ENCODE results near the gene XRCC6. TPM values are rescaled to one million over a fixed set of nuclear protein-coding genes. Genes with fewer than 3 reads are reported as not detected.

The XRCC6 gene
- total and polyA plus RNA-seq, 2 experiments from 2014 or later: 250 to 423 TPM

- no peak for DNase-seq (ENCODE audit: low read depth in 1 of 2, low spot score in 1 of 2)
- no peaks in the 10 kb centered on the region for H3K27me3 ChIP-seq
Measured at GRCh38 chr22:41595703-41596102, 25.4 kb upstream of the XRCC6 start.

GRCh38 chr22:41596776-41597634, 24.1 kb upstream of the XRCC6 start:
- TF ChIP-seq CTCF (IDR thresholded peaks at IDR 0.05; ENCODE audit: low read depth, low read length): peak; percentile 84
- no peak overlapping the region for H3K4me3 ChIP-seq
- H3K27ac ChIP-seq: peak overlapping the region; percentile 84

More at GRCh38 chr22:41595703-41596102, 25.4 kb upstream of the XRCC6 start:
- no peak for TF ChIP-seq CTCF (IDR thresholded peaks at IDR 0.05; ENCODE audit: low read depth, low read length)
- Histone ChIP-seq H3K36me3 (no peaks in the 10 kb centered on the region), H3K4me3 (no peak overlapping the region), H3K9me3 (ENCODE audit: low read depth) (no peaks in the 10 kb centered on the region), H3K4me1 (ENCODE audit: low read depth) (peaks cover 7% of the 10 kb centered on the region), H3K27ac (no peak overlapping the region)

GRCh38 chr22:41597635-41597953, 23.5 kb upstream of the XRCC6 start:
- no peak overlapping the region for H3K4me3 ChIP-seq
- no peaks in the 10 kb centered on the region for H3K36me3 ChIP-seq
- DNase-seq (ENCODE audit: low read depth in 1 of 2, low spot score in 1 of 2): no peak
- H3K27me3 ChIP-seq: no peaks in the 10 kb centered on the region
- no peak for TF ChIP-seq CTCF (IDR thresholded peaks at IDR 0.05; ENCODE audit: low read depth, low read length)
- H3K9me3 ChIP-seq (ENCODE audit: low read depth): no peaks in the 10 kb centered on the region
- H3K27ac ChIP-seq: peak overlapping the region; percentile 84
- peaks cover 7% of the 10 kb centered on the region for H3K4me1 ChIP-seq (ENCODE audit: low read depth)

More at GRCh38 chr22:41596776-41597634, 24.1 kb upstream of the XRCC6 start:
- Histone ChIP-seq H3K36me3 (no peaks in the 10 kb centered on the region), H3K9me3 (ENCODE audit: low read depth) (no peaks in the 10 kb centered on the region), H3K27me3 (no peaks in the 10 kb centered on the region), H3K4me1 (ENCODE audit: low read depth) (peaks cover 7% of the 10 kb centered on the region)
- DNase-seq (ENCODE audit: low read depth in 1 of 2, low spot score in 1 of 2): peak; percentile 68 to 81

- H3K36me3 ChIP-seq: no peaks in the 10 kb centered on the region
- no peak for TF ChIP-seq CTCF (IDR thresholded peaks at IDR 0.05; ENCODE audit: low read depth, low read length)
- no peaks in the 10 kb centered on the region for H3K27me3 ChIP-seq
- H3K4me1 ChIP-seq (ENCODE audit: low read depth): peaks cover 7% of the 10 kb centered on the region
- peak overlapping the region; percentile 84 for H3K27ac ChIP-seq
- H3K4me3 ChIP-seq: no peak overlapping the region
- peak in 1 of 2 donors; percentile 75 for DNase-seq (ENCODE audit: low read depth in 1 of 2, low spot score in 1 of 2)
- H3K9me3 ChIP-seq (ENCODE audit: low read depth): no peaks in the 10 kb centered on the region
Measured at GRCh38 chr22:41598081-41598480, 23.0 kb upstream of the XRCC6 start.

GRCh38 chr22:41598891-41599635, 22.0 kb upstream of the XRCC6 start:
- peak overlapping the region; percentile 15 for H3K27ac ChIP-seq
- no peaks in the 10 kb centered on the region for H3K9me3 ChIP-seq (ENCODE audit: low read depth)
- DNase-seq (ENCODE audit: low read depth in 1 of 2, low spot score in 1 of 2): no peak
- peaks cover 7% of the 10 kb centered on the region for H3K4me1 ChIP-seq (ENCODE audit: low read depth)
- no peak for TF ChIP-seq CTCF (IDR thresholded peaks at IDR 0.05; ENCODE audit: low read depth, low read length)
- no peak overlapping the region for H3K4me3 ChIP-seq
- no peaks in the 10 kb centered on the region for H3K27me3 ChIP-seq
- no peaks in the 10 kb centered on the region for H3K36me3 ChIP-seq
